Measurements from ENCODE around the gene H6PD. TPM values are rescaled to one million over a fixed set of nuclear protein-coding genes. Genes with fewer than 3 reads are reported as not detected.

The H6PD gene, protein sequence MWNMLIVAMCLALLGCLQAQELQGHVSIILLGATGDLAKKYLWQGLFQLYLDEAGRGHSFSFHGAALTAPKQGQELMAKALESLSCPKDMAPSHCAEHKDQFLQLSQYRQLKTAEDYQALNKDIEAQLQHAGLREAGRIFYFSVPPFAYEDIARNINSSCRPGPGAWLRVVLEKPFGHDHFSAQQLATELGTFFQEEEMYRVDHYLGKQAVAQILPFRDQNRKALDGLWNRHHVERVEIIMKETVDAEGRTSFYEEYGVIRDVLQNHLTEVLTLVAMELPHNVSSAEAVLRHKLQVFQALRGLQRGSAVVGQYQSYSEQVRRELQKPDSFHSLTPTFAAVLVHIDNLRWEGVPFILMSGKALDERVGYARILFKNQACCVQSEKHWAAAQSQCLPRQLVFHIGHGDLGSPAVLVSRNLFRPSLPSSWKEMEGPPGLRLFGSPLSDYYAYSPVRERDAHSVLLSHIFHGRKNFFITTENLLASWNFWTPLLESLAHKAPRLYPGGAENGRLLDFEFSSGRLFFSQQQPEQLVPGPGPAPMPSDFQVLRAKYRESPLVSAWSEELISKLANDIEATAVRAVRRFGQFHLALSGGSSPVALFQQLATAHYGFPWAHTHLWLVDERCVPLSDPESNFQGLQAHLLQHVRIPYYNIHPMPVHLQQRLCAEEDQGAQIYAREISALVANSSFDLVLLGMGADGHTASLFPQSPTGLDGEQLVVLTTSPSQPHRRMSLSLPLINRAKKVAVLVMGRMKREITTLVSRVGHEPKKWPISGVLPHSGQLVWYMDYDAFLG
- 10 to 100 TPM in 2 of 4 donors, 1 to 10 TPM in 2; 2.7 to 50.1 (median 14.3) TPM for polyA plus RNA-seq
- long read RNA-seq, donor 1 = 0 reads
- long read RNA-seq, donor 2, full-length matches to known transcripts = 5 of 5 reads
- long read RNA-seq, donor 2, partial matches to known transcripts = 0 of 5 reads
- long read RNA-seq, donor 2, other reads (novel, unspliced or antisense) = 0 of 5 reads
- long read RNA-seq, donor 3, full-length matches to known transcripts = 3 of 8 reads
- long read RNA-seq, donor 3, partial matches to known transcripts = 5 of 8 reads
- long read RNA-seq, donor 3, other reads (novel, unspliced or antisense) = 0 of 8 reads
- long read RNA-seq, donor 4 = 0 reads
- long read RNA-seq, donor 5 = 0 reads
- long read RNA-seq, donor 6, full-length matches to known transcripts = 5 of 5 reads
- long read RNA-seq, donor 6, partial matches to known transcripts = 0 of 5 reads
- long read RNA-seq, donor 6, other reads (novel, unspliced or antisense) = 0 of 5 reads
- long read RNA-seq, donor 7 = 0 reads
- long read RNA-seq, donor 8 = 0 reads
- long read RNA-seq, donor 9, full-length matches to known transcripts = 1 of 1 reads
- long read RNA-seq, donor 9, partial matches to known transcripts = 0 of 1 reads
- long read RNA-seq, donor 9, other reads (novel, unspliced or antisense) = 0 of 1 reads
- long read RNA-seq, donor 10, full-length matches to known transcripts = 1 of 1 reads
- long read RNA-seq, donor 10, partial matches to known transcripts = 0 of 1 reads
- long read RNA-seq, donor 10, other reads (novel, unspliced or antisense) = 0 of 1 reads

DNA sequence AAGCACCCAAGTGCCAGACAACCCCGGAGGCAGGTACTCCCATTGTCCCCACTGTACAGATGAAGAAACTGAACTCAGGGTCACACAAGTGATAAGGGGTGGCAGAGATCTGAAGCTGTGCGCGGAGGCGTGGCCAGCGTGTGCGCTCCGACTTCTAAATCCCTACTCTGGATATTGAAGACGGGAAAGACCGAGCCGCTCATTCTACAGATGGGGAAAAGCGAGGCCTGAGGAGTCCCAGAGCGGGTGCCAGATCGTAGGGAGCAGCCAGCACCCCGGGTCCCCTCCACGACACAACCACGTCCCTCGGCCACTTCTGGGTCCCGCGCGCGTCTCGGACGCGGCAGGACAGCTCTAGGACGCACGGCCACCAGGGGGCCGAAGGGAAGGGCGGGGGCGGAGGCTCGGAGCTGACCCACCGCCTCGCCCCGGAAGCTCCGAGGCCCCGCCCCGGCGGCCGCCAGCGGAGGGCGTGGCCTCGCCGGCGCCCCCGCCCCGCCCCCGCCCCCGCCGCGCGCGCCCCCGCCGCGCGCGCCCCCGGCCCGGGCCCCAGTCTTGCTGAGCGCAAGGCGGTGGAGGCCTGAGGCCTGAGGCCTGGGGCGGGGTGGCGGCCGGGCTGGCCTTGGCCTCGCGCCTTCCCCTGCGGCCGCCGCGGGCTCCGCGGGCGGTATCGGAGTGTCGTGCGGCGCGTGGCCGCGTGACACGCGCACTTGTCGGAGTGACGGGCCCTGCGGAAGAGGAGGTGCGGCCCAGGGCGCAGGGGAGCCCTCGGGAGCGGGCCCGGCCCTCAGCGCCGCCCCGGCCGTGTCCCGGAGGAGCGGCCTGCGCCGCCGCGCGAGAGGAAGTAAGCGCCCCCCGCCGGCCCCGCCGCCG lies at the start of gene H6PD:
TSS of gene H6PD (plus strand) at position 552 of the 873 bp plus-strand sequence. CDS start 10,161 bp downstream, outside the sequence.
- 1% methylated on average over 33 to 106 of the region's 106 CpGs for WGBS, 3 donors
- Histone ChIP-seq H3K9me3 (ENCODE audit: control insufficient read depth in 2 of 2, insufficient read depth in 1 of 2, low read depth in 1 of 2, low read length in 1 of 2) (no peaks in the 10 kb centered on the region), H3K36me3 (ENCODE audit: control insufficient read depth in 3 of 3, insufficient read depth in 2 of 3, low read depth in 1 of 3, low read length in 3 of 3) (peaks cover 0 to 11% (median 0%) of the 10 kb centered on the region in 3 donors), H3K4me1 (ENCODE audit: control insufficient read depth in 3 of 3, insufficient read depth in 2 of 3, low read depth in 1 of 3, low read length in 2 of 3) (peaks cover 3 to 29% (median 14%) of the 10 kb centered on the region in 3 donors), H3K27me3 (ENCODE audit: control insufficient read depth in 3 of 3, insufficient read depth in 3 of 3, low read length in 3 of 3) (no peaks in the 10 kb centered on the region), H3K27ac (ENCODE audit: low read depth in 1 of 3, low read length in 2 of 3) (peak within 1 kb of the TSS; percentile 93 to 98 (median 94)), H3K4me3 (ENCODE audit: low read depth in 1 of 3, low read length in 3 of 3) (peak within 1 kb of the TSS; percentile 73 to 87 (median 77))
- DNase-seq = peak; percentile 86 to 92
- FAIRE-seq = no peak

DNA sequence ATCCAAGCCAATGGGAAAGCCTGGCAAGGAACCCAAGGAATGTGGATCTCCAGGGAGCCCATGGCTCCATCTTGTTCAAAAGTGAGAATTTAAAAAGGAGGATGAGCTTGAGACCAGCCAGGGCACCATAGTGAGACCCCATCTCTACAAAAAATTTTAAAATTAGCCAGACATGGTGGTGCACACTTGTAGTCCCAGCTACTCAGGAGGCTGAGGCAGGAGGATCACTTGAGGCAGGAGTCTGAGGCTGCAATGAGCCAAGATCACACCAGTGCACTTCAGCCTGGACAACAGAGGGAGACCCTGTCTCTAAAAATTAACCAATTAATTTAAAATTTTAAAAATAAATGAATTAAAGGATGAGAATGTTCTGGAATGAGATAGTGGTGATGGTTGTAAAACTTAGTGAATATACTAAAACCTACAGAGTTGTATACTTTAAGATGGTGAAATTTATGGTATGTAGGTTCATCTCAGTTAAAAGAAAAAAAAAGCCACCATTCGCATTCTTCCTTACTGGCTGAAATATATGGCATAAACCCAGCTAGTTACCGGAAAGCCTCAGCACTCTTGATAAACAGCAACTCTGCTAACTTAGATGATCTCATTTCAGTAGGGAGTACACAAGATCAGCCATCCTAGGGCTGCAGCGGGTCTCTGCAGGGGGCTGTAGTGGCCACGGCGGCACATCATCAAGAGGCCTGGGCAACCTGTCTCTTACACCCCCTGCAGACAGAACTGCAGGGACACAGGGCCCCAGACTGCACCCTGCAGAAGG lies 48.3 kb upstream of the H6PD start:
- H3K4me1 ChIP-seq (ENCODE audit: control insufficient read depth in 3 of 3, insufficient read depth in 2 of 3, low read depth in 1 of 3, low read length in 2 of 3) = peaks cover 0 to 9% (median 0%) of the 10 kb centered on the region in 3 donors
- H3K27ac ChIP-seq (ENCODE audit: low read depth in 1 of 3, low read length in 2 of 3) = no peak overlapping the region
- H3K27me3 ChIP-seq (ENCODE audit: control insufficient read depth in 3 of 3, insufficient read depth in 3 of 3, low read length in 3 of 3) = peaks cover 0 to 29% (median 5%) of the 10 kb centered on the region in 3 donors
- 79 to 90% (median 86%) methylated on average over 5 of the region's 5 CpGs for WGBS, 3 donors
- no peak for FAIRE-seq
- H3K9me3 ChIP-seq (ENCODE audit: control insufficient read depth in 2 of 2, insufficient read depth in 1 of 2, low read depth in 1 of 2, low read length in 1 of 2) = no peaks in the 10 kb centered on the region
- H3K4me3 ChIP-seq (ENCODE audit: low read depth in 1 of 3, low read length in 3 of 3) = no peak overlapping the region
- no peak for DNase-seq
- no peaks in the 10 kb centered on the region for H3K36me3 ChIP-seq (ENCODE audit: control insufficient read depth in 3 of 3, insufficient read depth in 2 of 3, low read depth in 1 of 3, low read length in 3 of 3)

DNA sequence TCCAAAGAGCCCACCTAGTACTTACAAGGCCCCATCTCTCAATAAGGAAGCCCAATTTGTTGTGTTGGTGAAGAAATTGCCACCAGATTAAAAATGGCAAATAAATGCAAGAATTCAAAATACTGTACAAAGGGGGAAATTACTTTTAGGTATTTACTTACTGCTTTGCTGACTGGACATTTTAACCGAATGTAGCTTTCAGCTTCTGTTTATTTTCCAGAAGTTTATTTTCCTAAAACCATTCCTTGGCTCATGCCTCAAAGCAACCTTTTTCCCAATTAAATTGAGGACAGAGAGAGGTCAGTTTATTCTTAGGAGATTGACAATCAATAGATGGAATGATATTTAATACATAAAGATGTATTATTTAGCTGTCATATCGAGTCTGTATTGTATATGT lies 47.6 kb upstream of the H6PD start:
- no peaks in the 10 kb centered on the region for H3K36me3 ChIP-seq (ENCODE audit: control insufficient read depth in 3 of 3, insufficient read depth in 2 of 3, low read depth in 1 of 3, low read length in 3 of 3)
- DNase-seq (no peak), FAIRE-seq (no peak)
- no peak overlapping the region for H3K27ac ChIP-seq (ENCODE audit: low read depth in 1 of 3, low read length in 2 of 3)
- no peaks in the 10 kb centered on the region for H3K9me3 ChIP-seq (ENCODE audit: control insufficient read depth in 2 of 2, insufficient read depth in 1 of 2, low read depth in 1 of 2, low read length in 1 of 2)
- H3K27me3 ChIP-seq (ENCODE audit: control insufficient read depth in 3 of 3, insufficient read depth in 3 of 3, low read length in 3 of 3) = peaks cover 0 to 22% (median 5%) of the 10 kb centered on the region in 3 donors
- 67 to 72% (median 68%) methylated on average over 2 of the region's 2 CpGs for WGBS, 3 donors
- peaks cover 0 to 1% (median 0%) of the 10 kb centered on the region in 3 donors for H3K4me1 ChIP-seq (ENCODE audit: control insufficient read depth in 3 of 3, insufficient read depth in 2 of 3, low read depth in 1 of 3, low read length in 2 of 3)
- no peak overlapping the region for H3K4me3 ChIP-seq (ENCODE audit: low read depth in 1 of 3, low read length in 3 of 3)

DNA sequence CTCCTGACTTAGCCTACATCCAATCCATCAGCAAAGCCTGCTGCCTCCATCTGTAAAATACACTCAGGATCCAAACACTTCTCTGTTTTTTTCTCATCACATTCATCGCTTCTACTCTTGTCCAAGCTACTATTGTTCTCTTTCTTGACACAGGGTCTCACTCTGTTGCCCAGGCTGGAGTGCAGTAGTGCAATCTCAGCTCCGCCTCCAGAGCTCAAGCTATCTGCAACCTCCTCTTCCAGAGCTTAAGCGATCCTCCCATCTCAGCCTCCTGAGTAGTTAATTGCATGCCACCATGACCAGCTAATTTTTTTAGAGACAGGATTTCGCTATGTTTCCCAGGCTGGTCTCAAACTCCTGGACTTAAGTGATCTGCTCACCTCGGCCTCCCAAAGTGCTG lies 44.3 kb upstream of the H6PD start:
- WGBS, 3 donors = 86 to 95% (median 88%) methylated on average over 5 of the region's 5 CpGs
- H3K36me3 ChIP-seq (ENCODE audit: control insufficient read depth in 3 of 3, insufficient read depth in 2 of 3, low read depth in 1 of 3, low read length in 3 of 3) = no peaks in the 10 kb centered on the region
- no peak for FAIRE-seq

DNA sequence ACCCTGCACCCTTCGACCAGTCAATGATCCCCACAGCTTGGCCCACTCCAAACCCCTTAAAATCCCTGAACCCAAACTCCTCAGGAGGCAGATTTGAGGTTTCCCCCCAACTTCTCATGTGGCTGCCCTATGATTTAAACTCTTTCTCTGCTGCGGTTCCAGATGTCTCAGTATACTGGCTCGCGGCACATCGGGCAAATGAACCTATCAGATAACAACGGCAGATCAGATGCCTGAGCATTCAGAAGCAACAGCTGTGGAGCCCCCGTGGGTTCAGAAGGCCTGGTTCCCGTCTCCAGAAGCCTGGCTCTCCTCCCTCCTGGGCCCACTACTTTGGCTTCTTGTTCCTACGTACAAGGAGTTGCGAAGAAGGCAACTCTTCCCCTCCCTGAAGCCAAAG lies 43.3 kb upstream of the H6PD start:
- 79 to 86% (median 82%) methylated on average over 10 of the region's 10 CpGs for WGBS, 3 donors
- Histone ChIP-seq H3K27ac (ENCODE audit: low read depth in 1 of 3, low read length in 2 of 3) (no peak overlapping the region), H3K27me3 (ENCODE audit: control insufficient read depth in 3 of 3, insufficient read depth in 3 of 3, low read length in 3 of 3) (no peaks in the 10 kb centered on the region), H3K4me3 (ENCODE audit: low read depth in 1 of 3, low read length in 3 of 3) (no peak overlapping the region), H3K4me1 (ENCODE audit: control insufficient read depth in 3 of 3, insufficient read depth in 2 of 3, low read depth in 1 of 3, low read length in 2 of 3) (no peaks in the 10 kb centered on the region), H3K9me3 (ENCODE audit: control insufficient read depth in 2 of 2, insufficient read depth in 1 of 2, low read depth in 1 of 2, low read length in 1 of 2) (no peaks in the 10 kb centered on the region), H3K36me3 (ENCODE audit: control insufficient read depth in 3 of 3, insufficient read depth in 2 of 3, low read depth in 1 of 3, low read length in 3 of 3) (no peaks in the 10 kb centered on the region)
- no peak for FAIRE-seq
- DNase-seq = no peak

More for the DNA sequence above, 44.3 kb upstream of the H6PD start:
- DNase-seq = no peak
- H3K27ac ChIP-seq (ENCODE audit: low read depth in 1 of 3, low read length in 2 of 3) = no peak overlapping the region
- H3K4me1 ChIP-seq (ENCODE audit: control insufficient read depth in 3 of 3, insufficient read depth in 2 of 3, low read depth in 1 of 3, low read length in 2 of 3) = no peaks in the 10 kb centered on the region
- H3K4me3 ChIP-seq (ENCODE audit: low read depth in 1 of 3, low read length in 3 of 3) = no peak overlapping the region
- H3K27me3 ChIP-seq (ENCODE audit: control insufficient read depth in 3 of 3, insufficient read depth in 3 of 3, low read length in 3 of 3) = no peaks in the 10 kb centered on the region
- no peaks in the 10 kb centered on the region for H3K9me3 ChIP-seq (ENCODE audit: control insufficient read depth in 2 of 2, insufficient read depth in 1 of 2, low read depth in 1 of 2, low read length in 1 of 2)

DNA sequence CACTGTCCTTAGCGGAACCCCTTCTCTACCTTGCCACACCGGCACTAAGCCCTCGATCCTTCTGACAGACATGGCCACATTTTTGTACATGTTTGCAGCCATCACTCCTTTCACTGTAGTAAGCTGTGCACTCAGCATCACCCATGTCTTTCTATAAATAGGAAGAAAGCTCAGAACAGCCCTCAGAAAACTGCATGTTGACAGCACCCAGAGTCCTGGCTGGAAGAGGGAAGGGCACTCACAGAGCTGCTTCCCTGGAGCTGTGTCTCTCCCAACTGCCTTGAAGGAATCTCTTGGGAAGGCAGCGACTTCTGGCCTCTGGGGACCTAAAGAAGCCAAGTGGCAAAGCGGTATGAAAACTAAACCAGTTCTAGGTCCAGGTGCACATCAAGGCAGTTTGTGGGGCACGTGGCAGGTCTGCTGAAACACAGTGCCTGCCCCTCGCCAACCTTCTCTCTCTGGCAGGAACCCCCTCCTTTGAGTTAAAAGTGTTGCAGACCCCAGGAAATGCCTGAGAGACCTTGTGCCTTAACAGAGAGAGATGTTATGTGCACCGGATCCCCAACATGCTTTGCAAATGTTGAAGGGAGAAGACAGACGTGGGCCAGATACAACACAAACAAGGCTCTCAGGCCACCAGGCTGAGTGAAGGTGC lies 41.9 kb upstream of the H6PD start:
- FAIRE-seq (no peak), DNase-seq (no peak)
- Histone ChIP-seq H3K4me1 (ENCODE audit: control insufficient read depth in 3 of 3, insufficient read depth in 2 of 3, low read depth in 1 of 3, low read length in 2 of 3) (peaks cover 0 to 3% (median 0%) of the 10 kb centered on the region in 3 donors), H3K36me3 (ENCODE audit: control insufficient read depth in 3 of 3, insufficient read depth in 2 of 3, low read depth in 1 of 3, low read length in 3 of 3) (no peaks in the 10 kb centered on the region), H3K27me3 (ENCODE audit: control insufficient read depth in 3 of 3, insufficient read depth in 3 of 3, low read length in 3 of 3) (peaks cover 0 to 15% (median 6%) of the 10 kb centered on the region in 3 donors), H3K27ac (ENCODE audit: low read depth in 1 of 3, low read length in 2 of 3) (no peak overlapping the region), H3K9me3 (ENCODE audit: control insufficient read depth in 2 of 2, insufficient read depth in 1 of 2, low read depth in 1 of 2, low read length in 1 of 2) (no peaks in the 10 kb centered on the region), H3K4me3 (ENCODE audit: low read depth in 1 of 3, low read length in 3 of 3) (no peak overlapping the region)
- WGBS, 3 donors = 78 to 86% (median 84%) methylated on average over 9 of the region's 9 CpGs

Measured in small intestine (tissue), 16 donors.